Left forelimb (tissue), 1 donor: ENCODE data around the gene MBD5.

ENCODE experiments used
- DNase-seq: peaks from one replicate; pipeline ENCODE4 v3.0.0-alpha.2; 2018; ENCODE audit warnings: low spot score

The MBD5 gene

DNA sequence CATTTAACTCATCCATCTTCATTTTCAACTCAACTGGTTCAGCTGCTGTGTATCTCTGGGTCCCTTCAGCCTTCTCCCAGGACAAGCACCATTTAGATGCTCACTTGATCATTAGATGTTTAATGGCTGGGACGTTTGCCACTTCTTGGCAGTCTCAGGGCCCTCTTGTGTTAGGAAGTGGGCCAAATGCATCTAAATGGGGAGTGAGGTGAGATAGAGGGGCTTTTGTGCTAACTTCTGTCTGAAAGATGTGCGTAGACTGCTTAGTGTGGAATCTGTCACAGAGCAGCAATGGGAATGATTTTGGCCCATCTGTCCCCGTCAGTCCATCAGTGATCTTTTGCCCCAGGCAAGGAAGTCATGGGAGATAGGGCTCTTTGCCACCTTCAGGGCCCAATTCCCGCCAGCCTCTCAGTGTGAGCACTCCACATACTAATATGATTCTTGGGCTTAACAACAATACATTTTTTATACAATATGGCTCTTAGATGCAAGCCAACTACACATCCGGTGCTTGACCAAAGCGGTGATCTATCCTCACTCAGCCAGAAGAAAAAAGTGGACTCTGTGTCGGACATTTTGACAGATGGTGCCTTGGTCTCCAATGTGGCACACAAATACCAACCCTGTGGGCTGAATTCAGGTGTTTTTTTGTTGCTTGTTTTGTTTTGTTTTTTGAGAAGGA lies 528.0 kb downstream of the MBD5 start:
- DNase-seq: no peak

DNA sequence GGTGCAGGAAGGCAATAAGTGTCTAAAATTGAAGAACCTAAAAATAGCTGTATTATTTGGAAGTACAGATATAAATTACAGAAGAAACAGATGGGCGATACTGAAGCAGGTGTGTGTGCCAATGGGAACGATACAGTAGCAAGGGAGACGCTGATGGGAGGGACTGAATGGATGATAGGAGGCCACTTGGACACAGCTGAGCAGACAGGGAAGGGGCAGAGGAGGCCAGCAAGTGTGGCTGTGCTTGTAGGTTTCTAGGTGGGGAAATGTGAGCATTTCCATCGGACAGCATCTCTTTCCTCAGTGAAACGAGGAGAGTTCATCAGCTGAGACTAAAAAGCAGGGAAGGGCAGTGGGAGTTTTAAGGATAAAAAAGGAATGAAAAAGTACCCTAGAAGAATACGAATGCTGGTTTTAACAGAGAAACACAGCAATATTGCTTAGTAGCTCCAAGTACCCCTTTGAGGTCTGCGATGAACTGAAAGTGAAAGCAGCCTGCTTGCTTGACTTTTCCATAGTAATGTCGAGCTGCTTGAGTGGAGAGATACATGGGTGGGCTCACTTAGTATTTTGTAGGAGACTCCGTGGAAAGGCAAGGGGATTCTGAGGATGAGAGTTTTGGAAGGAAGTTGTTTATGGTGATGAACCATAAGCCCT lies 531.9 kb downstream of the MBD5 start:
- DNase-seq: peak; percentile 40

DNA sequence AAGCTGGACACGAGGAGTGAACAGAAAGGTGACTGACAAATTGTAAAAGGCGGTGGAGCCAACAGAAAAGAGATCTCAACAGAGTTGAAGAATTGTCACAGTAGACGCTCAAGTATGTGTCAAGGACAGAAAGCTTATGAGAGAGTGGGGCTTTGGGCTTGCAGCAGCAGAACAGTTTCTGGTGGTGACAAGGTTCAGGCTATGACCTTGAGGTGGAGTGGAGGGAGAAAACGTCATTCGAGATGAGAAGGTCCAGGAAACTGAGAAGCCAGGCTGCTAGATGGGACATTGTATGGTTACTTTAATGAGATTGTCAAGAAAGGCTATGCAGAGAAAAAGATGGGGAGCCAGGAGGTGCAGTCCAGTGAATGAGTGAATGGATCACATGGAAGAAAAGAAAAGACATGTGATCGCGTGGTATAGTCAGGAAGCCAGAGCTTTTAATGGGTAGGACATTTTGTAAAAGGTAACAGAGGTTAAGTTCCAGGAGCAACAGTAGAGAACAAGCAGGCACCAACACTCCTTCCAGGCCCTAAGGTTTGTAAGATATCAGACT lies 532.5 kb downstream of the MBD5 start:
- DNase-seq: no peak

DNA sequence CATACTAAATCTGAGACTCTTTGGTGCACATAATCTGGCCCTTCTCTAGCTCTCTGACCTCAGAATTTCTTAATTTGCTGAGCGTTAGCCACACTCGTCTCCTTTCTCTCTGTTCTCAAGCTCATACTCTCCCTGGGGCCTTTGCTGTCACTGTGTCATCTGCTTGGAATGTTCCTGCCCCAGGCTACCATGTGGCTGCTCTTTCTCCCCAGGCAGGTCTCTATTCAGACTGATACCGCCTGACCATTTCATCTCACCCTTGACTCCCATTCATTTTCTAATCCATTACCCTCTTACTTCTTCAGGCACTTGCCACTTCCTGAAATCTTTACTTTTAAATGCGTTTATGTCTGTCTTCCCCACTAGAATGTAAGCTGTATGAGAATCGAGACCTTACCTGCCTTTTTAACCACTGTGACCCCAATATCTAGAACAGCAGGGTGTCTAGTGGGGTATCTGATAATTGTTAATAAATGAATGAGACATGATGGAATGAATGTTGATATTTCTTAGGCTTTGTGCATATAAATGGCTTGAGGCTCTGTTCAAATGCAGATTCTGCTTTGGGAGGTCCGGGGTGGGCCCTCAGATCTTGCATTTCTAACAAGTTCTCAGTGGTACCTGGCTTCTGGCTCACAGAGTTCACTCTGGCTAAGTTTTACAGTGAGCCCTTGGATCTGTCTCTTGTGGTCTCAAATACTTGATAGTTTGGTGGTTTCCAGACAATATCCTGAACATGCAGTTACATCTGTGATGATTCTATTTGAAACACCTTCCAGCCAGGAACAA lies 533.8 kb downstream of the MBD5 start:
- no peak for DNase-seq

DNA sequence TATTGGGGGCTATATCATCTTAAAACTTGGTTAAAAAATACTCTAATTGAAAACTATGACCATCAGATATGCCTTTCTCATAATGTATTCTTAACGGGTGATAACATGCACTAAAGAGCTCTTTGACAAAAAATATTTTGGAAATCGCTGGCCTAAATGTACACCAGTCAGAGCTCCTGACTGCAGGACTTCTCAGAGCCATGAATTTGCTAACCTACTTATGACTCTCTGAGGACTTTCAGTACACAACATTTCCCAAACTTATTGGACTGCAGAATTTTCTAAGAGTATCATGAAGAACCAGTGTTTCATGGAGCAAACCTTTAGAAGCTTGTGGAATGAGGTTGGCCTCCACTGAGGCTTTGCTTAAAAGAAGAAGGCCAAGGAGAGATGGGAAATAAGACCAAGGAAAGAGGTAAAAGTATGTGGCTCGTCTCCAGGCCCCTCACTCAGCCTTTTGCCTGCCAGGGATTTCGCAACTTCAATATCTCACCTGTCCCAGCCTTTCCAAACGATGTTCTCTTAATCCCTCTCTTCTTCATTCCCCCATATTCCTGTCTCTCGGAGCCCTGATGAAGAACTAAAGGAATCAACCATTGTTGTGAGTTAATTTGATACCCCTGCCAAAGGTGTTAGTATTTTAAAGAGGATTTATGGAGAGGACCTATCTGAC lies 534.9 kb downstream of the MBD5 start:
- DNase-seq: peak; percentile 14

DNA sequence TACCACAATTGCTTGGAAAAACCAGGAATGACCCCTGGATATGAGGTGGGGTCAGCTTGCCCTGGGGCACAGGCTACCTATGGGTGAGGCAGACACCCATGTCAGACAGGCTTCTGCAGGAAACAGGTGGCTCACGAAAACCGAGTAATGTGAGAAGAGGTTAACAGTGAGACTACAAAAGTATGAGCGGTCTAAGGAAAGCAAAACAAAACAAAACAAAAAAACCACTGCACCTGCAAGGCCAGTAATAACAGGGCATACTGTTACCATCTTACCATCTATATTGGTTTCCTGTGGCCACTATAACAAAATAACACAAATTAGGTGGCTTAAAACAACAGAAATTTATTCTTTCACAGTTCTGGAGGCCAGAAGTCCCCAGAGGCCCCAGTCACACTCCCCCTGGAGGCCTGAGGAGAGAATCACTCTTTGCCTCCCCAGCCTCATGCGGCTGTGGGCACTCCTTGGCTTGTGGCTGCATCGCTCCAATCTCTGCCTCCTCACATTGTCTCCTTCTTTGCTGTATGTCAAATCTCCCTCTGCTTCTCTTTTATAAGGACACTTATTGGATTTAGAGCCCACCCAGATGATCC lies 537.0 kb downstream of the MBD5 start:
- no peak for DNase-seq

DNA sequence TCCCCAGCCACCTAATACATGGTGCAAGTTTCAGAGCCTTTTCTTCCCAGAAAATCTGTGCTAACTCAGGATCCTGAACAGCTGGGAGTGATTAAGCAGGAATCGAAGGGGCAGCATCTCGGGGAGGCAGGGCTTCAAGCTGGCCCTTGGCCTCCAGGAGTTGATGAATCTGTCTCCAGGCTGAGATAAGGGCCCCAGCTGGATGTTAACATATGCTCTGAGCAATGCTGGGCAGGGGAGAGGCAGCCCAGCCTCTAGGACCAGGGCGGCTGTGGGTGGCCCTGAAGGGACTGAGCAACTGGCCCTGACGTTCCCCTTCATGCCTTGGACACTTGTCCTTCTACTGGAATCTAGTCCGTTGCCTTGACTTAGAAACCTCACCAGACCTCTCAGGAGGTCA lies 539.6 kb downstream of the MBD5 start:
- DNase-seq: no peak

DNA sequence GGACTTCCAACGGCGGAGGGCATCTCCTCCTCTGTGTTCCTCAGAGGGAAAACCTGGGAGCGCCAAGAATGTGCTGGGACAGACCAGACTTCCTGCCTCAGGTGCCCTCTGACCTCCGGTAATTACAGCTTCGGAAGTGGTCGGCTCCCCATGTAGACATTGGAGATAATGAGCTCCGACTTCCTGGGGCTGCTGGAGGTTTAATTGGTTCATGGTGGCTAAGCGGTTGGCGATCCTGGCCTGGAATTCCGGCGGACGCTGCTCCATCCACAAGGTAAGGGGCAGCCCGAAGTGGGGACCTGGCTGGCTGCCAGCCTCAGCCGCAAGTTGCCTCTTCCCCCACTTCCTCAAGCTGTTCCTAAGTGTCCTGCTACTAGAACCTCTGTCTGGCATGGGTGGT lies 540.5 kb downstream of the MBD5 start:
- no peak for DNase-seq

DNA sequence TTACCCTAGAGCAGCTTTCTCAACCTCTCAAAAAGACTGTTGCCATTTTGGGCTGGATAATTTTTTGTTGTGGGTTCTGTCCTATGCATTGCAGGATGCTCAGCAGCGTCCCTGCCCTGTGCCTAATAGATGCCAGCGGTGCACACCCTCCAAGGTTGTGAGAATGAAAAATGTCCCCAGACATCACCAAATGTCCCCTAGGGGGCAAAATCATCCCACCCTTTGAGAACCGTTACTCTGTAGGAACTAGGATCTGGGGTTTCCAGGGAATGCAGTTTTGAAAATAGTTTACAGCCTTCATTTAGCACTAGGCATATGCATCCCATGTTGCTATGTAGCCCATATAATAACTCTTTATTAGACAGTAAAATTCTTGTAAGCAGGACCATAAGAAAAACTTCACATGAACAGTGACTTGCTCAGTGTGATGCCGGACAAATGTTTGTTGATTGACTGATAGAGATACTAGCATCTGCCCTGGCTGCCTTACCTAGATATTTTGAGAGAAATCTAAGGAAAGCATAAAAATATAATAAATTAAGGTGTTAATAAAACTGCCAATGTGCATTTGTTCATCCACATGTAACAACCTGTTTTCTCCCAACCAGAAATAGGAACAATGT lies 544.5 kb downstream of the MBD5 start:
- no peak for DNase-seq
